Lung microvascular endothelial cell (primary cell): Measurements from ENCODE around the gene TAX1BP1. TPM values are rescaled to one million over a fixed set of nuclear protein-coding genes. Genes with fewer than 3 reads are reported as not detected.
"Not testable (repeated sequence)": the region's sequence is repeated elsewhere in the genome, so short reads cannot be mapped to it uniquely, and the experiment has no call there.

Experiments used
- DNase-seq, 2 donors: peaks; one replicate each; pipeline versions ENCODE4 v3.0.0 to v3.0.0-alpha.2; 2010; ENCODE audit warnings: low read depth in 2 of 2
- total RNA-seq: library from RNA; depleted of rRNA; stranded (reverse); fragments of >200 nt; gene quantifications from 2 replicates; pipeline ENCODE4 v1.2.1, GENCODE V29; 2014

The TAX1BP1 gene
- total RNA-seq, 1 donor from 2014 or later: 59.3 TPM

GRCh38 chr7:27842094-27842692 lies 102.2 kb downstream of the TAX1BP1 start:
- no peak for DNase-seq

GRCh38 chr7:27842851-27843250 lies 102.9 kb downstream of the TAX1BP1 start:
- no peak for DNase-seq

- DNase-seq: no peak
Observed at GRCh38 chr7:27843584-27844305, 103.8 kb downstream of the TAX1BP1 start.

- DNase-seq: no peak
Observed at GRCh38 chr7:27846388-27846787, 106.4 kb downstream of the TAX1BP1 start.

GRCh38 chr7:27850531-27850930 lies 110.6 kb downstream of the TAX1BP1 start:
- no peak for DNase-seq

GRCh38 chr7:27856703-27857485 lies 116.9 kb downstream of the TAX1BP1 start:
- DNase-seq: not testable (repeated sequence)

- no peak for DNase-seq
Observed at GRCh38 chr7:27860800-27861199, 120.8 kb downstream of the TAX1BP1 start.

GRCh38 chr7:27861747-27862146 lies 121.8 kb downstream of the TAX1BP1 start:
- DNase-seq: no peak

- no peak for DNase-seq
Observed at GRCh38 chr7:27863880-27864279, 123.9 kb downstream of the TAX1BP1 start.

- no peak for DNase-seq
Observed at GRCh38 chr7:27866256-27866655, 126.3 kb downstream of the TAX1BP1 start.

- no peak for DNase-seq
Observed at GRCh38 chr7:27866828-27867672, 127.1 kb downstream of the TAX1BP1 start.

- DNase-seq: no peak
Observed at GRCh38 chr7:27868131-27868550, 128.2 kb downstream of the TAX1BP1 start.

GRCh38 chr7:27869056-27869455 lies 129.1 kb downstream of the TAX1BP1 start:
- no peak for DNase-seq

GRCh38 chr7:27870595-27870994 lies 130.6 kb downstream of the TAX1BP1 start:
- no peak for DNase-seq

- no peak for DNase-seq
Observed at GRCh38 chr7:27871086-27871485, 131.1 kb downstream of the TAX1BP1 start.

- DNase-seq: no peak
Observed at GRCh38 chr7:27871866-27872265, 131.9 kb downstream of the TAX1BP1 start.

- DNase-seq: peak; percentile 28 to 41
Observed at GRCh38 chr7:27872356-27873275, 132.7 kb downstream of the TAX1BP1 start.

- DNase-seq: peak; percentile 71 to 91
Observed at GRCh38 chr7:27873981-27874957, 134.3 kb downstream of the TAX1BP1 start.

GRCh38 chr7:27875061-27875460 lies 135.1 kb downstream of the TAX1BP1 start:
- DNase-seq: no peak
